ENCODE results near the gene COL21A1. TPM values are rescaled to one million over a fixed set of nuclear protein-coding genes. Genes with fewer than 3 reads are reported as not detected.

COL21A1 gene
- total RNA-seq, result 10 to 100 TPM in 3 of 6 donors, 1 to 10 TPM in 3; 3.2 to 35.6 (median 9.2) TPM

DNA sequence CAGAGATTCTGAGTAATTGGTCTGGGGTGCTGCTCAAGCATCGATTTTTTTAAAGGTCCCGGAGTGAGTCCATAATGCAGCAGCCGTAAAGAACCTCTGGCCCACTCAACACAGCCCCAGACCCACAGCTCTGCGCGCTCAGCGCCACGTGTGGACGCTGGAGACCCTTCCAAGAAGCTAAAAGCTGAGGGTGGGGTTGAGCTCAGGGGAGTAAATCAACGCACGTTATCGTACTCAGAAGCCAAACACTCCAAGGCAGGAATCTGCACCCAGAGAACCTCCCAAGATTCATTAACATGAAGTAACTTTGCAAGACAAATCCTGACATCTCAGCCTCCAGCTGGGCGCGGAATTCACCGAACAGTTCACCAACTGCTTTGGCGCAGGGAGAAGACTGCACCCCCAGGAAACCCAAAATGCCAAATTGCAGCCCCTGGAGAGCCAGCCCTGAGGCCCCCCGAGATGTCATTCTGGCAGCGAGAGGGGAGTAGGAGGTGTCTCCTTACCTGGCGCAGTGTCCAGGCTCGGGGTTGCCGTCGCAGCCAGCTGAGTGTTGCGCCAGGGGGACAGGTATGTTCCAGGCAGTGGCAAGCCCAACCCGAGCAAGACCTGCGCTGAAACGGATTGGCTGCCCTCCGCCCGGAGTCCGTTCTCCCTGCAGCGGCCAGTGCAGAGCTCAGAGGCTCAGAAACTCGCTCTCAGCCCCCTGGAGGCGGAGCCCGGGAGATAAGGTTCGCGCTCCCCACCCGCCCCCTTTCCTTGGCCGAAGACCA is at the start of gene COL21A1:
Gene COL21A1, minus strand, starts transcription at position 700 of the 773 bp plus-strand sequence. CDS start 64,962 bp downstream, outside the sequence.
- 6 to 10% methylated on average over 30 to 36 of the region's 36 CpGs for WGBS, 2 donors
- Histone ChIP-seq H3K4me1 (peaks cover 0 to 22% (median 9%) of the 10 kb centered on the region in 4 donors), H3K4me3 (peak within 1 kb of the TSS; percentile 13 to 52 (median 46)), H3K27ac (peak within 1 kb of the TSS; percentile 36 to 73 (median 50)), H3K9me3 (no peaks in the 10 kb centered on the region), H3K36me3 (no peaks in the 10 kb centered on the region), H3K27me3 (no peaks in the 10 kb centered on the region)
- ATAC-seq (ENCODE audit: low FRiP score in 2 of 2) (peak; percentile 73 to 81), DNase-seq (peak; percentile 44 to 68)
- TF ChIP-seq, protein P1, sequence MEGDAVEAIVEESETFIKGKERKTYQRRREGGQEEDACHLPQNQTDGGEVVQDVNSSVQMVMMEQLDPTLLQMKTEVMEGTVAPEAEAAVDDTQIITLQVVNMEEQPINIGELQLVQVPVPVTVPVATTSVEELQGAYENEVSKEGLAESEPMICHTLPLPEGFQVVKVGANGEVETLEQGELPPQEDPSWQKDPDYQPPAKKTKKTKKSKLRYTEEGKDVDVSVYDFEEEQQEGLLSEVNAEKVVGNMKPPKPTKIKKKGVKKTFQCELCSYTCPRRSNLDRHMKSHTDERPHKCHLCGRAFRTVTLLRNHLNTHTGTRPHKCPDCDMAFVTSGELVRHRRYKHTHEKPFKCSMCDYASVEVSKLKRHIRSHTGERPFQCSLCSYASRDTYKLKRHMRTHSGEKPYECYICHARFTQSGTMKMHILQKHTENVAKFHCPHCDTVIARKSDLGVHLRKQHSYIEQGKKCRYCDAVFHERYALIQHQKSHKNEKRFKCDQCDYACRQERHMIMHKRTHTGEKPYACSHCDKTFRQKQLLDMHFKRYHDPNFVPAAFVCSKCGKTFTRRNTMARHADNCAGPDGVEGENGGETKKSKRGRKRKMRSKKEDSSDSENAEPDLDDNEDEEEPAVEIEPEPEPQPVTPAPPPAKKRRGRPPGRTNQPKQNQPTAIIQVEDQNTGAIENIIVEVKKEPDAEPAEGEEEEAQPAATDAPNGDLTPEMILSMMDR (IDR thresholded peaks at IDR 0.05), result no peak
- TF ChIP-seq EP300 (IDR thresholded peaks at IDR 0.05) (no peak), POLR2AphosphoS5 (IDR thresholded peaks at IDR 0.05) (no peak), POLR2A (IDR thresholded peaks at IDR 0.05) (no peak)

- no peak overlapping the region for H3K4me3 ChIP-seq
- H3K27me3 ChIP-seq, result no peaks in the 10 kb centered on the region
- ATAC-seq (ENCODE audit: low FRiP score in 2 of 2) (no peak), DNase-seq (no peak)
- TF ChIP-seq POLR2AphosphoS5 (IDR thresholded peaks at IDR 0.05) (no peak), EP300 (IDR thresholded peaks at IDR 0.05) (no peak), POLR2A (IDR thresholded peaks at IDR 0.05) (no peak)
- TF ChIP-seq, protein P1 (IDR thresholded peaks at IDR 0.05), result no peak
- H3K36me3 ChIP-seq, result no peaks in the 10 kb centered on the region
- H3K27ac ChIP-seq, result no peak overlapping the region
- no peaks in the 10 kb centered on the region for H3K9me3 ChIP-seq
- H3K4me1 ChIP-seq, result no peaks in the 10 kb centered on the region
- 85 to 89% methylated on average over 3 of the region's 3 CpGs for WGBS, 2 donors
Observed at GRCh38 chr6:56293781-56294180, 46.4 kb upstream of the COL21A1 start.

DNA sequence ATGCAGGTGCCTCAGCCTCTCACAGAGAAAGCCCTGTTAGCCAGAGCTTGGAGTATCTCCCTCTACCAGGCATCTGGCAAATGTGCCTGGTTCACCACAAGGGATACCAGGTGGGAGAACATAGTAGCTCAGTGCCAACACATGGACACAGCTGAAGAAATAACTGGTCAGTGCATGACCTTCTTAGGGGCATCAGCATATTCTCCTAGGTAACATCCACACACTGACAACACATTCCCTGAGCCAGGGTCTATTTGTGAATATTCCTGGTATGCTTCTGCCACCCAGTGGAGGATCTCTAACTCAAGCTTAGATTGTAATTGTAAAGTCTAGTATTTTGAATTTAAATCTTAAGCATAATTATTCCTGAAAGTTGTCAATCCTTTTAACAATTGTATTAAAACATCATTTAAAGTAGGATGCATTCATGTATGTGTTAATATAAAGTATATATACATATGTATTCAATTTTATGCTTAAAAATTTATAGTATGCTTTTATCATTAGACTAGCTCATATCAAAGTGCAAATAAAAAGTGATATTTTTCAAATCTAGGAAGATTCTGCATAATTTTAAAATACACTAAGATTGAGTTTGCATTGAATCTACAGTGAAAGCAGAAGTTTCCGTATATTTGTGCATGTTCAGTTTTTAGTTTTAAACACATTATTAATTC is 45.3 kb upstream of the COL21A1 start:
- TF ChIP-seq EP300 (IDR thresholded peaks at IDR 0.05), result no peak
- TF ChIP-seq POLR2AphosphoS5 (IDR thresholded peaks at IDR 0.05), result no peak
- TF ChIP-seq, protein P1 (IDR thresholded peaks at IDR 0.05), result peak in 4 of 6 experiments; percentile 25 to 64 (median 60)
- no peak for DNase-seq

GRCh38 chr6:56291302-56291917 is 44.0 kb upstream of the COL21A1 start:
- WGBS, 2 donors, result 68 to 76% methylated on average over 6 to 7 of the region's 7 CpGs
- TF ChIP-seq POLR2A (IDR thresholded peaks at IDR 0.05) (no peak), POLR2AphosphoS5 (IDR thresholded peaks at IDR 0.05) (no peak), EP300 (IDR thresholded peaks at IDR 0.05) (no peak)
- TF ChIP-seq, protein P1 (IDR thresholded peaks at IDR 0.05), result no peak
- no peak for ATAC-seq (ENCODE audit: low FRiP score in 2 of 2)
- H3K4me1 ChIP-seq, result no peaks in the 10 kb centered on the region
- H3K9me3 ChIP-seq, result no peaks in the 10 kb centered on the region
- H3K27me3 ChIP-seq, result no peaks in the 10 kb centered on the region
- H3K27ac ChIP-seq, result no peak overlapping the region
- DNase-seq, result no peak
- no peak overlapping the region for H3K4me3 ChIP-seq
- H3K36me3 ChIP-seq, result no peaks in the 10 kb centered on the region

More for the DNA sequence above, 45.3 kb upstream of the COL21A1 start:
- Histone ChIP-seq H3K27ac (no peak overlapping the region), H3K27me3 (no peaks in the 10 kb centered on the region), H3K4me3 (no peak overlapping the region), H3K36me3 (no peaks in the 10 kb centered on the region), H3K4me1 (no peaks in the 10 kb centered on the region), H3K9me3 (no peaks in the 10 kb centered on the region)
- peak; percentile 51 to 78 for ATAC-seq (ENCODE audit: low FRiP score in 2 of 2)
- 60 to 94% methylated on average over 1 of the region's 1 CpG for WGBS, 2 donors
